Forelimb muscle (tissue), 1 donor: Measurements from ENCODE around the gene TMPRSS7. TPM values are rescaled to one million over a fixed set of nuclear protein-coding genes. Genes with fewer than 3 reads are reported as not detected.

Experiments
- DNase-seq: peaks from one replicate; pipeline ENCODE4 v3.0.0-alpha.2; 2013; ENCODE audit warnings: low read depth
- polyA plus RNA-seq: library from polyadenylated mRNA; unstranded; fragments of 120-200 nt; gene quantifications from one replicate; pipeline ENCODE4 v1.2.1, GENCODE V29; 2013; ENCODE audit not compliant: insufficient read length

Gene TMPRSS7
- polyA plus RNA-seq, 1 donor: not detected

DNA sequence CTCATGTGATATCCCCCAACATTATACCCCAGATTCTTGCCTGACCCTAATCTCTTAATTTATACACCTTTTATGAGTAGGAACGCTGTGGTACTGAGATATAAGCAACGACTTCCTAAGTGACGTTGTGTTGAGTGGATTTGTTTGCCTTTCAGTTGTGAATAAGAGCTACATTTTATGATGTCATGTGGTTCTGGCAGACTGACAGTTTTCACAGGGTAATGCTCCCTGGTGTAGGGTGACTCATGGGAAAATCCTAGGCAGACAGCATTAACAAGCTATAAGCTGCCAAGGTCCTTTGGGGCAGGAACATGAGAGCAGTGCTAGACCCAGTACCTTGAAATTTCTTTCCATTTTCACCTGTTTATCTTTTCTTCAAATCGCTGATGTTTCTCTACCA, 62.8 kb downstream of the TMPRSS7 start:
- DNase-seq: no peak

DNA sequence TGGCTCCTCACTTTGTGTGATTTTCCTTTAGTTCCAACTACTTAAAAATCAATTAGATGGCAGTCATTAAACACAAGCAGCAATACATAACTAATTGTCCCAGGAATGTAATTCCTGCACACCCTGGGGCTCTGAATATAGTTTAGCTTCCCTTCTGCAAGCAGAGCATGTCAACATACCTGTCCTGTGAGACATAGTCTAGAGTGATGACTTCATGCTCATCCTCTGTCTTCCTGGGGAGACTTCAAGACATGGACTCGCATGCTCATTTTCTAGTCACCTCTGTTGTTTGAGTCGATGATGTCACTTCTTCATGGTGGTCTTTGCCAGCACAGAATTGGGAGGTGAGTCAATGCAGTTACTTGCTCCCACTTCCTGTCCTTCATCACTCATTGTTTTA, 67.4 kb downstream of the TMPRSS7 start:
- DNase-seq: no peak

DNA sequence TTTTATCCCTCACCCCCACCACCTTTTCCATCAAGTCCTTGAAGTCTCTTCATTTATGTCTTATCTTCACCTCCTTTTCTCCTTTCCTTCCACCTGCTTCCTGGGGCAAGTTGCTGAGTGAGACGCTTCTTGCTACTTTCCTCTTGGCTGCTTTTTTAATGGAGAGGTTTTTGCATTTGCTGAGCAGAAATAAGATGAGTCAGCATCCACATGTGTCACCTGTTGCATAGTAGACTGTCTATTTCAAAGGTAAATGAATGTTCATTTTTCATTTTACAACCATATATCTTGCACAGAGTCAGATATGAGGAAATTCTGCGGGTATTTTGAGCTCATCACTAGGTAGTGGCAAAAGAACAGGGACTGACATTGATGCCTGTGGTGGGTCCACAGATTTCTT, 70.2 kb downstream of the TMPRSS7 start:
- no peak for DNase-seq

DNA sequence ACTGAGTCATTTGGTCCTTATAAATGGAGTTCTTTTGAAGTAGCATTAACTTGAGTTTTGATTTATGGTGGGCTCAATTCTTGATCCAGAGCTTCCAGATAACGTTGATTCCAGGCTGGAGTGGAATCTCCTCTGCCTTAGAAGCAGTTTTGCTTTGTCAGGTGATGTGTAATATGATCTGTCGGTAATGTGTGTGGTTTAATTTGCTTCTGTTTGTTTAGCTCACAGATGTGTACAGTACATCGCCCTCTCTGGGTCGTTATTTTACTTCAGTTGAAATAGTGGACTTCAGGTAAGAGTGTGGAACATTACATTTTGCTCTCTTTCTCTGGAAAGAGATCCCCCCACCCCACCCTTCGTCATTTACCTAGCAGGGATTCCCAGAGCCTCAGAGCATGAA, 74.8 kb downstream of the TMPRSS7 start:
- no peak for DNase-seq

DNA sequence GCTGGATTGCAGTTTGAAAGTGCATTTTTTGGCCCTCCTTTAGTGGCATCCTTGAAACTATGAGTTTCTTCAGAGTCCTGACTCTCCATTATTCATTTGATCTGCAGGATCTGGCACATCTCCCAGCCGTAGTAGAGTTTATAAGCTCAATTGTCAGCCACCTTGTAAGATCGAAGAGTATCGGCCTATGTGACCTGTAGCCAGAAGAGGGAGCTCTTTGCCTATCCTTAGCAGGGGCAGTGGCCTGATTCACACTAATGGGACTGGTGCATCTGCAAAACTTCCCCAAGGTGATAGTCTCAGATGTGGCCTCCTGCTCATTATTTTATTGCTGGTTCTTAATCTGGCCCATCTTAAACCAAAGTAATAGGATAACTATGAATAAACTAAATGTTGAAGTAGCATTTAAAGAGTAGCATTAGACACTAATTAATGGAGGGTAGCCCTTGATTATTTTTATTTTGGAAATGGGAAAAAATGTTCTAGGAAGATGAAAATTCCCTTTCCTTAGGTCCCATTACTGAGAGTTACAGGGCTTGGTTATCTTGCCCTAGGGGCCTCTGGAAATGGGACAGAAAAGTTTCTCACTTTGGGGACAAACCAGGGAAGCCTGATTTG, 77.4 kb downstream of the TMPRSS7 start:
- peak; percentile 34 for DNase-seq

DNA sequence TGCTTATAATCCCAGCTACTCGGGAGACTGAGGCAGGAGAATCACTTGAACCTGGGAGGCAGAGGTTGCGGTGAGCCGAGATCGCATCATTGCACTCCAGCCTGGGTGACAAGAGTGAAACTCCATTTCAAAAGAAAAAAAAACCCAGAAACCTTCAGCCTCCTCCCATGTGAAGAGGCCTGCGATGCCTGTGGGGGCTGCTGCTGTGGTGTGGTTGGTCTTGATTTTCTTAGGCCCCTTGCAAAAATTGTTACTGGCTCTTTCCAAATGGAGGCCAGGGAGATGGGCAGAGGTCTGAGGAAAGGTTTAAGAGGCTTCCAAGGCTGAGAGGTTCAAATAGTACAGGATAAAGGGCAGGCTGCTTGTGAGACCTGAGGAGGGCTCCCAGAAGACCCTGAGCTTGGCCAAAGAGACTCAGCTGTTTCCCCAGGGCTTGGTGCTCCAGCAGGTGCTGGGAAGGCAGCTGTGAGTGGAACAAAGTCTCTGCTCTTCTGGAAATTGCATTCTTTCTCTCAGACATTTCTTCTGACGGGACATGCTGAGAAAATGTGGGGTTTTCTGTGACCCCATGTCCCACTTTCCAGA, 80.1 kb downstream of the TMPRSS7 start:
- DNase-seq: no peak

DNA sequence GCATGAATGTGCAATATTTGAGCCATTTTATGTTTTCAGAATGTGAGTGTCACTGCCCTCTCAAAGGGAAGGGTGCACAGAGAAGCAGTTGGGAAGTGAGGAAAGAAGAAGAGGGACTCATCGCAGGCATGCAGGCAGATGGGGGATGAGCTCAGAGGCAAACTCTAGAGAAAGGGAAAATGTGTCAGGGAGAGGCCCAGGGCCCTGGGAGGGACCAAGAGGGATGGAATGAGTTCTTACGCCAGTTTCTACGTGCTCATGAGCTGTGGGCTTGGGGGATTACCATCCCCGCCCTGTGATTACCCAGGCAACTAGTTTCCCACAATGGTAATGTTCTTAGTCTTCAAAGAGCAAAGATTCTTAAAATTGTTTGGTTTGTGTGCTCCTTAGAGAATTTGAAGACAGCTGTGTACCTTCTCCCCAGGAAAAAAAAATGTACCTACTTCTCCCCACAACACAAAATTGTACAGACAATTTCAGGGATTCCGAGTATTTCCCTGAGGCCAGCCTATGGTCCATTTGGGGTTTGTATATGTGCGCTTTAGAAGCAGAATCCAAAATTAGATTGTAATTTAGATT, 80.7 kb downstream of the TMPRSS7 start:
- no peak for DNase-seq

DNA sequence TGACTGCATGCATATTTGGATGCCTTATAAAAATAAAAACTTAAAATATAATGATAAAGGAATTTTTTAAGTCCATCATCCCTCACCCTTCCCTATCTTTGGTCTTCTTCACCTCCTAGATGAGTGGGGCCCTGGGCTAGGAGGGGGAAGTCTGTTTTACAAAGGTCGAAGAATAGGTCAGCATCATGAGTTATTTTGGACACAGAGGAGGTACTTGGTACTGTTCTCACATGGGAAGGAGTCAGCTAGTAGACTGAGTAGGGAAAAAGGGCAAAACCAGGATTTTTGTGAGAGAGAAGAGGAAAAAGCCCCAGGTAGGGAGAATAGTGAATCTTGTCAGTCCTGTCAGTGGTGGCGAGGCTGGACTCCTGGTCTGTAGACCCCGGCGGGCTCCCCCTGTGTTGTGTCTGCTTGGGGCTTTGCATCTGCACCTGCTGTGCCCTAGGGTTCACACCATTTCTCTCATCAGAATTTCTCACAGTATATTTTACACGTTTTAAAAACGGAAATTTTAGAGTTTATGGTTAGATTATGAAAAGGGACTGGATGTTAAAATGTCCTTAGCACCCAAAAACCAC, 81.4 kb downstream of the TMPRSS7 start:
- DNase-seq: no peak

DNA sequence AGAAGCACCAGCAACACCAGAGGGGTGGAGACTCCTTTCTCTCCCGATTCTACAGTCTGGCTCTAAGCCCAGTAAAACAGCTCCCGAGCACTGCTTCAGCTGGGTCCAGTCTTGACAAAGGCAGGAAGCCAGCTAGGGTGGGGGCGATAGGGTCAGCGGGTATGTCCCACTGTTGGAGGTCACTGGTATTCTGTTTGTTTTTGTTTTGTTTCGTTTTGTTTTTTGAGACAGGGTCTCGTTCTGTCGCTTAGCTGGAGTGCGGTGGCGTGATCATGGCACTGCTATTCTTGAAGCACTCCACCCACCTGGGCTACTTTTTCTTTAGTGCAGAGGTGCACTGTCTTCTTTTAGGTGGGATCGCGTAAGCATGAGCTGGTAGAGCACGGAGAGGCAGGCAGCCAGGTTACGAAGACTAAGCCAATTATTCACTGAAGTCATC, 82.2 kb downstream of the TMPRSS7 start:
- DNase-seq: no peak

DNA sequence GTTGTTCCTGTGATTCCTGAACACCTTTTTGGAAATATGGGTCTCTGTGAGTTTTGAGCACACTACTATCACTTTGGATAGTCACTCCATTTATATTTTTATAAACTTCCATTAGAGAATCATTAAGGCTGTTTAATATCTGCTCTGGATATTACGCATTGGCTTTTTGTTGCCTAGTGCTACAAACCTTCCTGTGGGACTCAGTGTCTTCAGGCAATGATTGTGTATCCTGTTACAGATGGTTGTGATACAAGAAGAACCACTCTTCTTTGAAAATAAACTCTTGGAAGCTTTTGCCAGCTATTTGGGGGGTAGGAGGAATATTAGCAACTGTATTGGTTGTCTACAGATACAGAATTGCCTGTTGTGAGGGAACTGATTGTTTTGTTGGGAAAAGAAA, 82.9 kb downstream of the TMPRSS7 start:
- DNase-seq: no peak

DNA sequence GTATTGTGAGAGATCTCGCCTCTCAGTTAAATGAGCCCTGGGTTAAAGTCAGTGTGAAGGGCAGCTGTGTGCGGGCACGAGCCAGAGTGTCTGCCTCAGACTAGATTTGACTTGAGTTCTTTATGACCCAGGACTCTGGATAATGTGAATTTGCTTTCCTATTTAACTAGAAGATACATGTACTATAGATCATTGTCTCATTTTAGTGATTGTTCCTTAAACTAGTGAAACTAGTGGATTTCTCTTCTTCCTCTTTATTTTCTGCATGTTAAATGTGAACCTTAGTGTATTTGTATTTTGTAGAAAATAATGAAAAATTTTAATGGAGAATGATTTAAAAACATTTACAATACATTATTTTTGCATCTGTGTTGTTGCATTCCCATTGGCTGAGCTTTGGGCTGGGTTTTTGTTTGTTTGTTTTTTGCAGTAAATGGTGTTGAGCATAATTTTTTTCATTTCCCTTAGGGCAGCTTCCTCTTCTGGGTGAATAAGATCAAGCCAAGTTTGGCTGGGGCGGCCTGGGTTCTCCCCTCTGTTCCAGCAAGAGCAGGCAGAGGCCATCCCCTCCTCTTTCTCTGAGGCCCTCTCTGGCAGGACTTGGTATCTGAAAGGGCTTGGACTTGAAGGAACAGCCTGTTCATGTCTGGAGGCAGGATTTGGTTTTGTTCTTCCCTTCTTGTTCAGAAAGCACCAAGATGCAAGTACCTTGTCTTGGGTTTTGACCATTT, 83.5 kb downstream of the TMPRSS7 start:
- no peak for DNase-seq

DNA sequence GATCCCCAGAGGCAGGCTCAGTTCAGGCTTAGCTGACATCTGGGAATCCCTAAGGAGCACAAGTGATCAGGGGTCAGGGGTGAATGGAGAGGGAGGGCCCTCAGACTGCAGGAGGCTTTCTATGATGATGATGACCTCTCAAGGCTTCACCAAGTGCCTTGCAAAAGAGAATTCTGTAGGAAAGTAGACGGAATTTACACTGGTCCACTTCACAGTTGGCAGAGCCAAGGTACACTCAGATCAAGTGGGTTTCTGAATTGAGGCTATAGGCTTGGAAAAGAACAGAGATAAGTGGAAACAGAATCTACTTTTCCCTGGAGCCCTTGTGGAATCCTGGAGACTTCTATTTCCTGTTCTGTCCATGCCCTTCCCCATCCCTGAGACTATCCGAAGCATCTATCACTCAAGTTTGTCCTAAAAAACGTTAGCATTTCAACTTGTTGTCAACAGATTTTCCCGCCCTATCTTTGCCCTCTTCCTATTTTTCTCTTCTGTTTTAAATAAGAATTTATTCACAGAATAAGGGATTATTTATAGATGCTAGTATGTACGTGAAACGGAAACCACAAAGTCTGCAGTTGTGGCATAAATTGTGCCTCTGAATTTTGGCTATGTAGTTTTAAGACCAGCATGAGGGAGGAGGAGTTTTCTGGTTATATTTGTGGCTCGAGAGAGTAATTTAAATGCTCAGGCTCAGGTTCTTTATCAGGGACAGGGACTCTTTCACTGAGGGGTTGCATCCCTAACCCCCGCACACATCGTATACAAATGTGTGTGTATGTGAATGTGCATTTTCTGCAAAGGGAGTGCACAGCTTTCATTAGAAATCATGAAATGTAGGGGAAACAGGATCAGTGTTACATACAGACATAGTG, 85.7 kb downstream of the TMPRSS7 start:
- no peak for DNase-seq

DNA sequence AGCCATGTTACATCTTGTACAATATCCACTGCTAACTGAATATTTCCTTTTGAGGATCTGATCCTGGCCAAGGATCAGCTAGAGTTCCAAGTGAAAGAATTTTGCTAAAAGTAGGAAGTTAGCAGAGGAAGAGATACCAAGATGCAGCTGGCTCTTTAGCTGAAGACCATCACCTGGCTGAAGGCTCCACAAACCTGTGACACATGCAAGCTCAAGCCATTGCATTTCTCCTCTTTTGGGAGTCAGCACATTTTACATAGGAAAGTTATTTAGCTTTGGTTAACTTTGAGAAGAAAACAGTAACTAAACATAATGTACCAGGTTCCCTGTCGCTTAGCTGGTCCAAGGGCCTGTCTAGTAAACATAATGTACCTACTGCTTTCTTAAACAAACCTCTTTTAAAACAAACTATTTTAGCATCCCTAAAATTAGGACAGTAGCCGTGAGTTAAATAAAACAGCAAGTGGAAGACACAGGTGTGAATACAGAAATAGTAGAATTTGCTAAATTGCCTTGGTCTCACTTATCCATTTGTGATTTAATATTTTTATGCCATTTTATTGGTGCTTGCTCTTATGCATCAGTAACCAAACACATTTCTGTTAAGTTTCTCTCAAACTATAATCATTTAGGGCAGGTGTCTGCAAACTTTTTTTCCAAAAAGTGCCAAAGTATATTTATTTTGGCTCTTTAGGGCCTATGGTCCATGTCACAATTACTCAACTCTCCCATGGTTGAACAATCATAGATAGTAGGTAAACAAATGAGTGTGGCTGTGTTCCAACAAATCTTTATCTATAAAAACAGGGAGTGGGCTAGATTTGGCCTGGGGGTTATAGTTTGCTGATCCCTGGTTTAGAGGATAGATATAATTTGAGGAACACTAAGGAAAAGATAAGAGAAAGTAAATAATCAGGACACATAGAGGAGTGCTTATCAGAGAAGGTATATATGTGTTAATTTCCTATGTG, 87.3 kb downstream of the TMPRSS7 start:
- no peak for DNase-seq

DNA sequence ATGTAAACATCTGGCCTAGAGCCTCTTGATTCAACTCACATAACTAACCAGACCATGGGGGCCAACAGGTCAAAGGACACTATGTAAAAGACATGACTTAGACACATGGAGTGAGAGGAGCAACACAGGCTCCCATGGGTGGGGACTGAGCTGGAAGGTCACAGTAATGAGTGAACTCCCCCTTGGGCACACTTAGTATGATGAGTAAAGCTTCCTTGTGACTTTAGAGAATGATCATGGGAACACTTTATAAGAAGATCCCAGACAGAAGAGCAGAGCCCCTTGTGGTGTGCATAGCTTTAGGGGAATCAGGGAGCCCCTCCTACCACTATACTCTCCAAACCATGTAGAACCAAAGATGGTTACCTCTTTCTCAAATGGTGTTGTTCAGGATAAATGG, 88.3 kb downstream of the TMPRSS7 start:
- DNase-seq: no peak

DNA sequence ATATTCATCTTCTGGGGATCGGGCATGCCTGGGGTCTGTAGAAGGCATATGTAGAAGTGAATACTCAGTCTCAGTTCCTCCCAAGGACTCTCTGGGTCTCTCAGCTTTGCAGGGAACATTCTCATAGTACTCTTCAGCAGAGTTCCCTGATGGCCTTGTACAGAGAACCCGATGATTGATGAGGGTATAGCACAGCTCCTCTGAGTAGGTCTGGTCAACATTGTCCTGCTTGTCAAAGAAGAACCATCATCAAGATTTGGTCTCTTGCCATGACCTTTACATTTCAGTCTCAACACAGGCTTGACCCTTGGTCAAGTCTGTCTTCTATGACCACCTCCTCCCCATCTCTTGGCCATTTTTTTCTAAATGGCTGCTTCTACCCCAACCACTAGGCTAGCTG, 89.0 kb downstream of the TMPRSS7 start:
- no peak for DNase-seq

DNA sequence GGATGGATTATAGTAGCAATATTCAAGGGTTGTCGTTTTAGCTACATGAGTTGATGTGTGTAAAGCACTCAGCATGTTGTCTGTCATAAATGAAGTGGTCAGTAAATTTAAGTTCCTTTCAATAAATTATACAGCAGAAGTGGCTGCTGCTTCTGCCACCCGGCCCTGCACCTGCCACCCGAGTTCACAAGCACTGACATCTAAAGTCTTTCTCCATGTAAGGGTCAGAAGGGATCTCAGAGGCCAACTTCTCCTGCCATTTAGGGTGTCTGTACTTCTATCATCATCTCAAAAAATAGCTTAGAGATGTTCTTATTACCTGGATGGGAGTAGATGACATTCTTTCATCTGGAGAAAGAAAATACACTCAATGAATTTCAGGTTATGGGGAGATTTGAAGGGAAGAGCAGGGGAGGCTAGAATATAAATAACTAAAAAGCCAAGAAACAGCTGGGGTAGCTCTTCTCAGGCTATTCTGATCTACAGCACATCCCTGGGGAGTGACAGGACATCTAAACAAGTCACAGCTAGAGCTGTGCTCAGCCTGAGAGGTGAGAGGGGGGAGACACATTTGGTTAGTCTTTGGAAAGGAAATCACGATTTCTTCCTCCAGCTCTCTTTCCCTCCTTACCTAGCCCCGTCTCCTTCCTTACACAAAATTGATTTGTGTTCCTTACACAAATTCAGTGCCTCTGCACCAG, 90.5 kb downstream of the TMPRSS7 start:
- no peak for DNase-seq

DNA sequence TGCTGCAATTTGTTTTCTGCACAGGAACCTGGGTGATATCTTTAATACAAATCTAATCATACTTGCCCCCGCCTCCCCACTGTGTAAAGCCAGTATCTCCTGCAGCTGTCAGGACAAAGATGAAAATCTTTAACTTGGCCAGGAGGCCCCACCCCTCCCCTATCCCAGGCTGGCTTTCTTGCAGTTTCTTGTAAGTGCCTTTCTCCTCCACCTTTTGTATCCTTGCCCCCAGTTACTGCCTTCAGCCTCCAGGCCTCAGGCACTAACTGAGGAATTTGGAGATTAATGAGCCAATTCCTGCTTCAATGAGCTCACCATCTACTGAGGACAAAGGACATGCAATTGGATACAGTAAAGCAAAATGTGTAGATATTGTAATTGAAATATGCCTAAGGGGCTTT, 92.0 kb downstream of the TMPRSS7 start:
- DNase-seq: no peak

DNA sequence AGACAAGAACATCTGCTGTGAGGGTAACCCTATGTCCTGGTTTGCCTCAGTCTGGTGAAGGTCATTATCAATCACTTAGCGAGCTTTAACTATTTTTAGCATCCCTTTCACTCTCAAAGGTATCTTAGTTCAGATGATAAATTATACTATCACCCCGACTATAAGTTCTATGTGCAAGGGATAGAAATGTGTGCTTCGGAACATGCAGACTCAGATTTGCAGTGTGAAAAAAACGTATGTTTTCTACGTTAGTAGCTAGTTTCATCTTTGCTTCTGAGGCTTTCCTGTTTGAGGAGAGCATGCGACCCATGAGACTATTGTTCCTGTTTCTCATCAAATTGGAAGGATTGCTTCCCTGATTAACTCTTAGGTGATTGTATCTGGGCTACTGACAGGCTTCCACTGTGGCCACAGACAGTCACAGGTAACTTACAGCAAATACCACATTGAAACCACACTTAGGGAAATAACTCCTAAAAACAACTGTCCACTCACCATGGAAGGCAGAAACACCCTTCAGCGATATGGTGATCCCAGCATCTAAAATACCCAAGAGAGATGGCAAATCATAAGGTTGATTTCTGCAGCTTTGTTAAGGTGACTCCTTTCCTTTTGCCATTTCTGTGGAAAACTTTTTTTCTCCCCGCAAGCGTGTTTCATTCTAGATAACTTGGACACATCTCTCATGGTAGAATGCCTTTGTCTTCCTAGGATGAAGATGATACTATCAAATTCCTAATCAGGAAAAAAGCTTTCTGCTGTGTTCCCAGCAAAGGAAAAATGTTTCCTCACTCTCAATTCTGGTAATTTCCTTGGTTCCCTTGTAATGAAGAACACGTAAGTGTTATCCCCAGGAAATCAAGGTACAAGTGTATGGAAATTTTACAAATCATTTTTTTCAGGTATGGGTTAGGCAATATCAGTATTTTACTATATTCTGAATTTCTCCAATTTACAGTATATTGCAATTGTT, 93.3 kb downstream of the TMPRSS7 start:
- DNase-seq: no peak
